ENCODE measurements around the gene ADAMTS2. TPM values are rescaled to one million over a fixed set of nuclear protein-coding genes. Genes with fewer than 3 reads are reported as not detected.

The ADAMTS2 gene
- total RNA-seq, 1 donor from 2014 or later = 1.2 TPM

- H3K36me3 Mint-ChIP-seq = peaks cover 3% of the 10 kb centered on the region
- H3K79me2 ChIP-seq (ENCODE audit: low read depth) = no peaks in the 10 kb centered on the region
- H3K4me1 Mint-ChIP-seq = no peaks in the 10 kb centered on the region
- no peak overlapping the region for H3K4me3 ChIP-seq
- no peaks in the 10 kb centered on the region for H3K4me1 ChIP-seq
- no peaks in the 10 kb centered on the region for H3K9me3 ChIP-seq (ENCODE audit: low read depth)
- no peak for TF ChIP-seq EZH2phosphoT487 (IDR thresholded peaks at IDR 0.05)
- no peak for TF ChIP-seq EZH2 (IDR thresholded peaks at IDR 0.05)
- TF ChIP-seq CTCF (IDR thresholded peaks at IDR 0.05) = no peak
- H3K27ac Mint-ChIP-seq = no peak overlapping the region
- no peaks in the 10 kb centered on the region for H4K20me1 ChIP-seq (ENCODE audit: low read depth)
- no peaks in the 10 kb centered on the region for H3K27me3 ChIP-seq
- no peaks in the 10 kb centered on the region for H3K36me3 ChIP-seq
- no peak overlapping the region for H3K4me2 ChIP-seq
- DNase-seq (ENCODE audit: low spot score) = no peak
- H3K9ac ChIP-seq = no peak overlapping the region
- H3K27me3 Mint-ChIP-seq (ENCODE audit: insufficient read depth, low read depth) = peaks cover 2% of the 10 kb centered on the region
- no peak overlapping the region for H3K27ac ChIP-seq
- peaks cover 33% of the 10 kb centered on the region for H3K9me3 Mint-ChIP-seq
- H2AFZ ChIP-seq (replicated peaks) = no peak overlapping the region
- H3F3A ChIP-seq (ENCODE audit: low read depth) = no peaks in the 10 kb centered on the region
- H3K4me3 Mint-ChIP-seq = no peak overlapping the region
Measured at GRCh38 chr5:179123491-179124272, 221.6 kb downstream of the ADAMTS2 start.

GRCh38 chr5:179123109-179123426 is 222.2 kb downstream of the ADAMTS2 start:
- no peaks in the 10 kb centered on the region for H3K36me3 ChIP-seq
- no peaks in the 10 kb centered on the region for H3K4me1 Mint-ChIP-seq
- peaks cover 33% of the 10 kb centered on the region for H3K9me3 Mint-ChIP-seq
- no peaks in the 10 kb centered on the region for H3K79me2 ChIP-seq (ENCODE audit: low read depth)
- H4K20me1 ChIP-seq (ENCODE audit: low read depth) = no peaks in the 10 kb centered on the region
- no peaks in the 10 kb centered on the region for H3K27me3 ChIP-seq
- no peak overlapping the region for H3K27ac Mint-ChIP-seq
- H3K9me3 ChIP-seq (ENCODE audit: low read depth) = no peaks in the 10 kb centered on the region
- no peak overlapping the region for H3K4me3 ChIP-seq
- no peak for DNase-seq (ENCODE audit: low spot score)
- peaks cover 3% of the 10 kb centered on the region for H3K36me3 Mint-ChIP-seq
- no peaks in the 10 kb centered on the region for H3K4me1 ChIP-seq
- H3K4me3 Mint-ChIP-seq = no peak overlapping the region
- no peak overlapping the region for H2AFZ ChIP-seq (replicated peaks)
- H3K4me2 ChIP-seq = no peak overlapping the region
- TF ChIP-seq CTCF (IDR thresholded peaks at IDR 0.05) = no peak
- TF ChIP-seq EZH2 (IDR thresholded peaks at IDR 0.05) = no peak
- no peak for TF ChIP-seq EZH2phosphoT487 (IDR thresholded peaks at IDR 0.05)
- no peaks in the 10 kb centered on the region for H3F3A ChIP-seq (ENCODE audit: low read depth)
- H3K27me3 Mint-ChIP-seq (ENCODE audit: insufficient read depth, low read depth) = peaks cover 2% of the 10 kb centered on the region
- no peak overlapping the region for H3K27ac ChIP-seq
- no peak overlapping the region for H3K9ac ChIP-seq

GRCh38 chr5:179122411-179123108 is 222.7 kb downstream of the ADAMTS2 start:
- Mint-ChIP-seq H3K4me1 (no peaks in the 10 kb centered on the region), H3K4me3 (no peak overlapping the region), H3K27me3 (ENCODE audit: insufficient read depth, low read depth) (peaks cover 2% of the 10 kb centered on the region), H3K27ac (no peak overlapping the region), H3K36me3 (peaks cover 3% of the 10 kb centered on the region), H3K9me3 (peaks cover 30% of the 10 kb centered on the region)
- Histone ChIP-seq H3K79me2 (ENCODE audit: low read depth) (no peaks in the 10 kb centered on the region), H3K27ac (no peak overlapping the region), H3F3A (ENCODE audit: low read depth) (no peaks in the 10 kb centered on the region), H3K4me3 (no peak overlapping the region), H3K36me3 (no peaks in the 10 kb centered on the region), H3K9me3 (ENCODE audit: low read depth) (no peaks in the 10 kb centered on the region), H3K4me1 (no peaks in the 10 kb centered on the region), H3K27me3 (no peaks in the 10 kb centered on the region), H3K9ac (no peak overlapping the region), H4K20me1 (ENCODE audit: low read depth) (no peaks in the 10 kb centered on the region), H2AFZ (replicated peaks) (no peak overlapping the region), H3K4me2 (no peak overlapping the region)
- no peak for DNase-seq (ENCODE audit: low spot score)
- TF ChIP-seq EZH2phosphoT487 (IDR thresholded peaks at IDR 0.05) = no peak
- TF ChIP-seq CTCF (IDR thresholded peaks at IDR 0.05) = no peak
- no peak for TF ChIP-seq EZH2 (IDR thresholded peaks at IDR 0.05)

All from neural progenitor cell (in vitro differentiated cells).